ENCODE data around the gene GALNT18.

DNA sequence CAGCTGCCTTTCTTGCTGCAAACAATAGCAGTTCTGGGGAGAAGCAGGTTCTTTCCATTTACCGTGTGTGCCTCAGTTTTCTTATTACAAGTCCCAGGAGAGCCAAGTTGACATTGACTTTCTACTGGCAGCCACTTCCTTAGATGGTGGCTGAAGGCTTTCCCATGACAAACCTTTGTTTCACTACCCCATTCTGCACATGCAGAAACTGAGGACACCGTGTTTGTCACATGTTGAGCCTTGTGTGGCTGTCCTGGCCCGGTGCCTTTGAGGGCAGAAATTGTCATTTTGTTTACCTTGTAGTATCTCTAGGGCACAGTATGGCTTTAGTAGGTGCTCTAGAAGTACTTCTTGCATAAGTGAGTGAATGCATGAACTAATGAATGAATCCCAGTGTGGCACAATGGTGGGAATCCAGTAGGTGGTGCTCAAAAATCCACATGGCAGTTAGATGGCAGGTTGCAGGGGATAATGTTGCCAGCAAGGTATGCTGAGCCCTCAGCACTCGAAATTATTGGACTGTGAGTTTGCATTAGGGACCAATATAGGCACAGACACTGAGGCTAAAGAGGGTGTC, 370.3 kb downstream of the GALNT18 start:
- TF ChIP-seq, protein P1, sequence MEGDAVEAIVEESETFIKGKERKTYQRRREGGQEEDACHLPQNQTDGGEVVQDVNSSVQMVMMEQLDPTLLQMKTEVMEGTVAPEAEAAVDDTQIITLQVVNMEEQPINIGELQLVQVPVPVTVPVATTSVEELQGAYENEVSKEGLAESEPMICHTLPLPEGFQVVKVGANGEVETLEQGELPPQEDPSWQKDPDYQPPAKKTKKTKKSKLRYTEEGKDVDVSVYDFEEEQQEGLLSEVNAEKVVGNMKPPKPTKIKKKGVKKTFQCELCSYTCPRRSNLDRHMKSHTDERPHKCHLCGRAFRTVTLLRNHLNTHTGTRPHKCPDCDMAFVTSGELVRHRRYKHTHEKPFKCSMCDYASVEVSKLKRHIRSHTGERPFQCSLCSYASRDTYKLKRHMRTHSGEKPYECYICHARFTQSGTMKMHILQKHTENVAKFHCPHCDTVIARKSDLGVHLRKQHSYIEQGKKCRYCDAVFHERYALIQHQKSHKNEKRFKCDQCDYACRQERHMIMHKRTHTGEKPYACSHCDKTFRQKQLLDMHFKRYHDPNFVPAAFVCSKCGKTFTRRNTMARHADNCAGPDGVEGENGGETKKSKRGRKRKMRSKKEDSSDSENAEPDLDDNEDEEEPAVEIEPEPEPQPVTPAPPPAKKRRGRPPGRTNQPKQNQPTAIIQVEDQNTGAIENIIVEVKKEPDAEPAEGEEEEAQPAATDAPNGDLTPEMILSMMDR (IDR thresholded peaks at IDR 0.05; ENCODE audit: extremely low read depth in 1 of 2, insufficient read depth in 1 of 2, low read depth in 1 of 2, low read length in 2 of 2), result no peak
- TF ChIP-seq POLR2AphosphoS5 (IDR thresholded peaks at IDR 0.05; ENCODE audit: insufficient read depth, low read depth, low read length) (no peak), POLR2A (IDR thresholded peaks at IDR 0.05; ENCODE audit: low read depth, low read length) (no peak), EZH2 (IDR thresholded peaks at IDR 0.05; ENCODE audit: borderline replicate concordance, low read depth, low read length, severe bottlenecking) (no peak), JUN (IDR thresholded peaks at IDR 0.05; ENCODE audit: borderline replicate concordance, insufficient read depth, insufficient read length, low read depth) (no peak), MYC (IDR thresholded peaks at IDR 0.05; ENCODE audit: low read depth, low read length) (no peak)
- TF ChIP-seq, protein P2, sequence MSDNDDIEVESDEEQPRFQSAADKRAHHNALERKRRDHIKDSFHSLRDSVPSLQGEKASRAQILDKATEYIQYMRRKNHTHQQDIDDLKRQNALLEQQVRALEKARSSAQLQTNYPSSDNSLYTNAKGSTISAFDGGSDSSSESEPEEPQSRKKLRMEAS (IDR thresholded peaks at IDR 0.05; ENCODE audit: insufficient read depth, insufficient read length), result no peak

Measured in endothelial cell of umbilical vein (primary cell).